GM18517 (cell line): ENCODE data around the gene SSMEM1.
"Not testable (repeated sequence)": the region's sequence is repeated elsewhere in the genome, so short reads cannot be mapped to it uniquely, and the experiment has no call there.

Experiments used
- ATAC-seq: cut with Tn5 transposase; IDR thresholded peaks from one replicate; pipeline ENCODE4 v1.9.1; 2021; ENCODE audit warnings: mild to moderate bottlenecking, moderate library complexity; ENCODE audit not compliant: unreplicated experiment

SSMEM1 gene

DNA sequence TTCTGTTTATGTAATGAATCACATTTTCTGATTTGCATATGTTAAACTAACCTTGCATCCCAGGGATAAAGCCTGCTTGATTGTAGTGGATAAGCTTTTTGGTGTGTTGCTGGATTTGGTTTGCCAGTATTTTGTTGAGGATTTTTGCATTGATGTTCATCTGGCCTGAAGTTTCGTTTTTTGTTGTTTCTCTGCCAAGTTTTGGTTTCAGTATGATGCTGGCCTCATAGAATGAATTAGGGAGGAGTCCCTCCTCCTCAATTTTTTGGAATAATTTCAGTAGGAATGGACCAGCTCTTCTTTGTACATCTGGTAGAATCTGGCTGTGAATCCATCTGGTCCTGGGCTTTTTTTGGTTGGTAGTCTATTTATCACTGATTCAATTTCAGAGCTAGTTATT lies 35.8 kb downstream of the SSMEM1 start:
- not testable (repeated sequence) for ATAC-seq

- ATAC-seq: not testable (repeated sequence)
Measured at GRCh38 chr7:130246491-130246890, 38.8 kb downstream of the SSMEM1 start.

- not testable (repeated sequence) for ATAC-seq
Measured at GRCh38 chr7:130248842-130249241, 41.2 kb downstream of the SSMEM1 start.

- not testable (repeated sequence) for ATAC-seq
Measured at GRCh38 chr7:130249626-130250025, 42.0 kb downstream of the SSMEM1 start.

GRCh38 chr7:130254555-130254954 lies 46.9 kb downstream of the SSMEM1 start:
- ATAC-seq: no peak

DNA sequence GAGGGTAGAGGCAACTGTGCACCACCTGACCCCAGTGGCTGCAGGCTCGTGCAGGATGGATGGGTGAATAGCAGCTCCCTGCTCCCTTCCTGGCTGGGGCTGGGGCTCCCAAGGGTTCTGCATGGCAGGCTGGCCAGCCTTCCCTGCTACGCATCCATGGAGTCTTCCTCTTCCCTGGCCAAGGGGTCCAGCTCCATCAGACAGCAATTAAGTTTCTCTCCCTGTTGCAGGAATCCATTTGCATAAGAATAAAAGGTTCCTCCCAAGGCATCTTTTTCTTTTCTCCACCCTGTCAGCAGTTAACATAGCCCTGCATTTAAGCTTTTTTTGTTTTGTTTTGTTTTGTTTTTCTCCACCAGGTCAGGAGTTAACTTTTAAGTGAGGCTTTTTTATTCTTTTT lies 49.0 kb downstream of the SSMEM1 start:
- no peak for ATAC-seq

DNA sequence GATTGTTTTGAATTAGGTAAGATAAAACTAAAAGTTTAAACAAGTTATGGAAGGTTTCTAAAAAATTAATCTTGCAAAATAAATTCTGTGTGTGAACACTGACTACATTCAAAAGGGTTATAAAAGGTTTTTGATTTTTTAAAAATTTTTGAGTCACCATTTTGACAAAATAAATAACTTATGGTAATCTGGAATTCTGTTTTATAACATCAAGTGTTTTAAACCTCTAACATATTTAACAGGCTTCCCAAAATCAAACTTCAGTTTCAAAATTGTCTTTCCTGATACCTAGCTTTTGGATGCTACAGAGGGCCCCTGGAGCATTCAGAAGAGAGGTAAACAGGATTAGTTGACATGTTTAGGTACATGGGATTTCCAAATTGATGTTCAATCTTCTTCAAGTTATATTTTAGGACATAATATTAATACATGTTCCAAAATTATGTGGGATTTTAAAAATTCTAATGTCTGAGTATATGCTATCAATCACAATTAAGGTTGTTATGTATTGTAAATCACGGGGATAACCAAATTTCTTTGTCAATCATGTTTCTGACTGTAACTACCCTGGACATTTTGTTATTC lies 50.9 kb downstream of the SSMEM1 start:
- ATAC-seq: no peak

DNA sequence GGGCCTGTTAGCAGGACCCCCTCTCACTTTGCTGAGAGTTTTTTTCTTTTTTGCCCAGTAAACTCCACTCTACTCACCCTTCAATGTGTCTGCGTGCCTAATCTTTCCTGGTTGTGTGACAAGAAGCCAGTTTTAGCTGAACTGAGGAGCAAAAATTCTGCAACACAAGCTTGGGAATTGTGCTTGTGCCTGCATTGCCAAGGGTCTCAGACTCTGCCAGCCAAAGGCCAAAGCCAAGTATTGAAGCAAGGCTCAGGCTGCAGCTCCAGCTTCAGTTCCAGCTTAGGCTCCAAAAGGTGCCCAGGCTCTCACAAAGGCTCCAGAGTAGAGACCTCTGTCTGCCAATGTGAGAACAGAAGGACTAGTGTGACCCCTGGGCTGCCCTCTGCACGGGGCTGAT lies 54.8 kb downstream of the SSMEM1 start:
- no peak for ATAC-seq

DNA sequence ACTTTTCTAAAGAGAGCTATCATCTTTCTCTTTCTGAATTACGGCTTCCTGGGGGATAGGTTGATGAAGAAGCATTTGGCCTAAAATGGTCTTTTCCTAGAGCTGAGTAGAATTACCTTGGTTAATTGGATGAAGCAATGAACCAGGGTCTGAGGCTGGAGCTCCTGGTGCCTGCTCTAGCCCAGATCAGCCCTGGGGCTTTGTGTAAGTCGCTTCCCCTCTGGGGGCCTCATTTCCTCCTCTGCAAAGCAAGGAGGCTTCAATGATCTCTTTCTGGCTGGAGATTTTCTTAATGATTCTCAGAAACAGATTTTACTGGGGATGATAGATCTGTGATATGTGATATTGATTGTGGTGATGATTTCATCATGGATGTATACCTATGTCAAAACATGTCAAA lies 55.5 kb downstream of the SSMEM1 start:
- no peak for ATAC-seq
